IPS DF 4.7 (cell line): Measurements from ENCODE around the gene HAUS2.
"Not testable (repeated sequence)": the region's sequence is repeated elsewhere in the genome, so short reads cannot be mapped to it uniquely, and the experiment has no call there.

ENCODE experiments used
- DNase-seq: peaks from one replicate; pipeline ENCODE4 v3.0.0-alpha.2; 2013; ENCODE audit warnings: low spot score; ENCODE audit errors: extremely low read depth

Gene HAUS2

GRCh38 chr15:42548249-42549031, at the start of gene HAUS2, which contains the start of gene LRRC57:
TSS of gene HAUS2 (plus strand) at chr15:42548838. CDS start at chr15:42548873, 35 bp downstream.
TSS of gene LRRC57 (minus strand) at chr15:42548793. CDS start at chr15:42548434, 359 bp downstream.
- peak; percentile 72 for DNase-seq

GRCh38 chr15:42499858-42500609, 48.6 kb upstream of the HAUS2 start:
- no peak for DNase-seq

GRCh38 chr15:42502477-42502876, 46.2 kb upstream of the HAUS2 start:
- no peak for DNase-seq

- no peak for DNase-seq
Observed at GRCh38 chr15:42503825-42504224, 44.8 kb upstream of the HAUS2 start.

GRCh38 chr15:42504631-42505030, 44.0 kb upstream of the HAUS2 start:
- no peak for DNase-seq

- no peak for DNase-seq
Observed at GRCh38 chr15:42507514-42507913, 41.1 kb upstream of the HAUS2 start.

GRCh38 chr15:42508263-42508690, 40.4 kb upstream of the HAUS2 start:
- DNase-seq = no peak

GRCh38 chr15:42510258-42511006, 38.2 kb upstream of the HAUS2 start:
- DNase-seq = no peak

GRCh38 chr15:42511007-42511391, 37.6 kb upstream of the HAUS2 start:
- DNase-seq = no peak

- DNase-seq = no peak
Observed at GRCh38 chr15:42523331-42523730, 25.3 kb upstream of the HAUS2 start.

- no peak for DNase-seq
Observed at GRCh38 chr15:42528970-42529369, 19.7 kb upstream of the HAUS2 start.

- DNase-seq = no peak
Observed at GRCh38 chr15:42533246-42533645, 15.4 kb upstream of the HAUS2 start.

- DNase-seq = no peak
Observed at GRCh38 chr15:42544853-42545629, 3.6 kb upstream of the HAUS2 start.

GRCh38 chr15:42547918-42548248, 755 bp upstream of the HAUS2 start:
- no peak for DNase-seq

GRCh38 chr15:42549032-42549491, 424 bp downstream of the HAUS2 start:
- DNase-seq = no peak

- DNase-seq = no peak
Observed at GRCh38 chr15:42549741-42550392, 1.2 kb downstream of the HAUS2 start.

- no peak for DNase-seq
Observed at GRCh38 chr15:42553554-42553953, 4.9 kb downstream of the HAUS2 start.

GRCh38 chr15:42556550-42557207, 8.0 kb downstream of the HAUS2 start:
- DNase-seq = not testable (repeated sequence)

- DNase-seq = no peak
Observed at GRCh38 chr15:42558739-42559138, 10.1 kb downstream of the HAUS2 start.
